GM21367 (cell line): Measurements from ENCODE around the gene TBC1D22A.

Source experiments
- ATAC-seq: cut with Tn5 transposase; IDR thresholded peaks from one replicate; pipeline ENCODE4 v1.9.1; 2021; ENCODE audit not compliant: unreplicated experiment

The TBC1D22A gene

GRCh38 chr22:46793497-46793896 lies 31.0 kb downstream of the TBC1D22A start:
- no peak for ATAC-seq

GRCh38 chr22:46794067-46794466 lies 31.6 kb downstream of the TBC1D22A start:
- ATAC-seq = no peak

GRCh38 chr22:46794491-46794890 lies 32.0 kb downstream of the TBC1D22A start:
- ATAC-seq = no peak

- no peak for ATAC-seq
Observed at GRCh38 chr22:46795140-46795539, 32.7 kb downstream of the TBC1D22A start.

GRCh38 chr22:46795845-46796565 lies 33.6 kb downstream of the TBC1D22A start:
- ATAC-seq = no peak

- no peak for ATAC-seq
Observed at GRCh38 chr22:46796566-46797195, 34.2 kb downstream of the TBC1D22A start.

- ATAC-seq = no peak
Observed at GRCh38 chr22:46797355-46797754, 34.9 kb downstream of the TBC1D22A start.

- ATAC-seq = no peak
Observed at GRCh38 chr22:46798041-46798365, 35.6 kb downstream of the TBC1D22A start.

- ATAC-seq = no peak
Observed at GRCh38 chr22:46798366-46799350, 36.2 kb downstream of the TBC1D22A start.

GRCh38 chr22:46799626-46800025 lies 37.2 kb downstream of the TBC1D22A start:
- ATAC-seq = no peak

- ATAC-seq = no peak
Observed at GRCh38 chr22:46800102-46800857, 37.8 kb downstream of the TBC1D22A start.

- ATAC-seq = no peak
Observed at GRCh38 chr22:46801331-46801811, 38.9 kb downstream of the TBC1D22A start.

- ATAC-seq = no peak
Observed at GRCh38 chr22:46801826-46802607, 39.6 kb downstream of the TBC1D22A start.

GRCh38 chr22:46802608-46803027 lies 40.2 kb downstream of the TBC1D22A start:
- no peak for ATAC-seq

GRCh38 chr22:46803031-46803880 lies 40.8 kb downstream of the TBC1D22A start:
- ATAC-seq = no peak

- no peak for ATAC-seq
Observed at GRCh38 chr22:46803936-46804335, 41.5 kb downstream of the TBC1D22A start.

- ATAC-seq = no peak
Observed at GRCh38 chr22:46806794-46807193, 44.3 kb downstream of the TBC1D22A start.

GRCh38 chr22:46807458-46807857 lies 45.0 kb downstream of the TBC1D22A start:
- ATAC-seq = no peak
